SK-N-MC (cell line): ENCODE measurements around the gene VWA7.

ENCODE experiments used
- EZH2 ChIP-seq: fragments of 200-600 bp; sonication (generic); IDR thresholded peaks from one replicate; pipeline ENCODE4 v1.6.1; 2017; ENCODE audit warnings: antibody characterized with exemption
- POLR2AphosphoS5 ChIP-seq: IDR thresholded peaks from 2 replicates; pipeline ENCODE4 v1.6.1; 2012; ENCODE audit warnings: mild to moderate bottlenecking, low read depth, low read length, borderline replicate concordance

DNA sequence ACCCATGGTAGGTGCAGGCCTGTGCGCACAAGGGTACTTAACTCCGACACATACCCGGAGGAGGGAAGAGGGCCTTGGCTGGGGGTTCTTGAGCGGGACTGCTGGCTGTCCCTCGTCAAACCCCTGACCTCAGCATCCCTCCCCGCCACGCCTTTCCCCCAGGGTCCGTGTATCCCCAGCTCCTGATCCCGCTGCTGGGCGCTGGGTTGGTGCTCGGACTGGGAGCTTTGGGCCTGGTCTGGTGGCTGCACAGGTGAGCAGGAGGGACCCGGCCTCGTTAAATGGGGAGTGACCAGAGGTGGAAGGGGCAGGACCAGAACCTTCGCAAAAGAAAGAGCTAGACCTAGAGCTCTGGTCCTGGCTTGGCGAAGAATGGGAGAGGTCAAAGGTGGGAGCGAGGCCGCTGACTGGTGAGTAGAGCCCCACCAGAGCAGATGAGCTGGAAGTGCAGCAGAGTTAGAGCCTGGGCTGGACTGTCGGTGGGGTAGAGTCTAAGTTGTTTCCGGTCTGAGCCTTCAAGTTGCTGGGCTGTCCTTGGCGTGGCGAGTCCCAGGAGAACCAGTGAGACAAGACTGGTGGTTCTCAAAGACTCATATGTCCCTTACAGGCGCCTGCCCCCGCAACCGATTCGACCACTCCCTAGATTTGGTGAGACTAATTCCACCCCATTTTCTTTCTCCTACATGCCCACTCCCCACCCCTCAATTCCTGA lies 53.0 kb downstream of the VWA7 start:
- TF ChIP-seq POLR2AphosphoS5 (no peak), EZH2 (no peak)
